SIG-M5 treated with dmso at 0.1 percent for 504 hours (cell line): ENCODE results near the gene CNDP1.
A peak's percentile ranks its signal among the peaks of the same experiment; 100 is the strongest.
"Not testable (repeated sequence)": the region's sequence is repeated elsewhere in the genome, so short reads cannot be mapped to it uniquely, and the experiment has no call there.

Experiments used
- DNase-seq: peaks from one replicate; lab custom pipeline; 2025; ENCODE audit not compliant: unreplicated experiment; lab: John Stamatoyannopoulos, UW

The CNDP1 gene

DNA sequence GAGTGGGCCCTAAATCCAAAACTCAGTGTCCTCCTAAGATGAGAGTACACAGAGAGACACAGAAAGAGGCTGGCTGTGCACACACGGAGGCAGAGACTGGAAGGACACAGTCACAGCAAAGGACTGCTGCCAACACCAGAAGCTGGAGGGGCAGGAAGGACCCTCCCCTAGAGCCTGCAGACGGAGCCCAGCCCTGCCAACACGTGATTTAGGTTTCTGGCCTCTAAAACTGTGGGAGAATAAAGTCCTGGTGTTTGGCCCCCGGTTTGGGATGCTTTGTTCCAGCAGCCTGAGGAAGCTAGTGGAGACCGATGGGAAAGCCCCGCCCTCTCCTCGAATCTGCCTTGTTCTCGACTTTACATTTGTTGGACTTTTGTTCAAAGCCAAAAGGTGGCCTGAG lies 10.6 kb downstream of the CNDP1 start:
- no peak for DNase-seq

DNA sequence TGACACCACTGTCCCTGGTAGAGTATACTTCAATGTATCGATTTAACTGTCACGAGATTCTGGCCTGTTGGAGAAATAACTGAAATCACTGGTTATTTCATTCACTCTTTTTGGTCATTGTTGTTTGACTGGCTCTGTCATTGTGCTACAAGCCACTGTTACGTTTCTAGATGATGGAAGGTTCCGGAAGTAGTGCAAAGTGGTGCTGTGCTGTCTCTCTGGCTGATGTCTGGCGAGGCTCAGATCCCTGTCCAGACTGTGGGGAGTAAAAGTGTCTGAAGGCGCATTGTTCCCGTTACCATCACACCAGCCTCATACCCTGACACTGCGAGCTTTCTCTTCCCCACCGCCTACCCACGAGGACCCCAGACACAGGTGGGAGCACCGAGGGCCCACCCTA lies 11.7 kb downstream of the CNDP1 start:
- DNase-seq, result no peak

DNA sequence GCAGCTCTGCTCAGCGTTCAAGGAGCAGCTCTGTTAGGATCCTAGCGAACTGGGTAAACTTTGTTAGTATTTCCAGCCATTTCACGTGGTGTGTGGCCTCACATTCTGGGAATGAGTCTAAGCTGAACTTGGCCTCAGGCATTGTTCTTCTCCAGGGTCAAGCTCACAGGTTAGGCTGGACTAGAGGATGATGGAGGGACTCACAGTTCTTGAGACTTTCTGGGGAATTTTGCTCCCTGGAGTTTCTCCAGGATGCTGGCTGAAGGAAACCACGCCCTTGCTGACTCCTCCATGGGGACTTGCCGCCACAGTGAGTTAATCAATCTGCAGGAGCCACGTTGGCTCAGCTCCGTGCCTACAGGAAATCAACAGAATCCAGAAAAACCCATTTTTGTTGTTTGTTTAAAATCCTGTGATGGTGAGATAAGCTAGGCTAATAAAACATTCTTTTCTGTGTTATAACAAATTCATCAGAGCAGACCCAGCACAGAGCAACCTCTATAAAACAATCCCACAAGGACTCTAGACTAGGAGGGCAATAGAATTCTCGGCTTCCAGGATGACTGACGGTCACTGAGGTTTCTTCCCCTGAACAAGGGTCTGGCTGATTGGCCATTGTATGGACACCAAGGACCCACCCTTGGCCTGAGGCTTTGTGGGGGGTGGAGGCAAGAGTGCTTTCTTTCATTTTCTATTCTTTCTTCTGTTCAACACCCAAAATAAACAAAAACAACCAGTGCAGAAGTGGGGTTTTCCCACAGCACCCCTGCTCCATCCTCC lies 12.6 kb downstream of the CNDP1 start:
- DNase-seq, result no peak

DNA sequence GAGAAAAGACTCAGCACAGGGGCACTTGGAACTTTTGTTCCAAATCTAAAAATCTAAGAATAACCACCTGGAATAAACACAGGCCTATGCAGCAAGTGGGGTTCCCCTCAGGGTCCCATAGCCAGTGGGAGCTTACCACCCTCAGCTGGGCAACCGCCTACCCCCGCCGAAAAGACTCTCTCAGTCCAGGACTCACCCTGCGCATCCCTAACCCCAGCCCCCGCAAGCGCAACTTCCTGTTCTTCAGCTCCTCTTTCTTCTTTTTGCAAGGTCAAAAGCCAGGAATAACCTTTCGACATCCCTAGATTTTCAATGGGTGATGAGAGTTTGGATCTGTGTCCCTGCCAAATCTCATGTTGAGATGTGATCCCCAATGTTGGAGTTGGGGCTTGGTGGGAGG lies 13.6 kb downstream of the CNDP1 start:
- no peak for DNase-seq

DNA sequence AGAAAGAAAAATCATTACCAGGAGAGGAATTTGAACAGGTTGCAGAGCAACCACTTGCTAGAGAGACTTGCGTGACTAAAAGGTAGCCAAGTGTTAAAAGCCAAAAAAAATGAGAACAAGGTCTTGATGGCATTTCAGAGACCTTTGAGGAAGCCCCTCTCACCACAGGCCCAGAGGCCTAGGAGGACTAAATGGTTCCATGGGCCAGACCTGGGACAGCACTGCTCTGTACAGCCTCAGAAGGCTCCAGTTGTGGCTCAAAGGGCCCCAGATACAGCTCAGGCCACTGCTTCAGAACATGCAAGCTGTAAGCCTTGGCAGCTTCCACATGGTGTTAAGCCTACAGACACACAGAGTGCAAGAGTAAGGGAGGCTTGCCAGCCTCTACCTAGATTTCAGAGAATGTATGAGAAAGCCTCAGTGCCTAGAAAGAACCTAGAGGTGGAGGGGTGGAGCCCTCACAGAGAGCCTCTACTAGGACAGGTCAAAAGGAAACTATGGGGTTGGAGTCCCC lies 15.3 kb downstream of the CNDP1 start:
- no peak for DNase-seq

DNA sequence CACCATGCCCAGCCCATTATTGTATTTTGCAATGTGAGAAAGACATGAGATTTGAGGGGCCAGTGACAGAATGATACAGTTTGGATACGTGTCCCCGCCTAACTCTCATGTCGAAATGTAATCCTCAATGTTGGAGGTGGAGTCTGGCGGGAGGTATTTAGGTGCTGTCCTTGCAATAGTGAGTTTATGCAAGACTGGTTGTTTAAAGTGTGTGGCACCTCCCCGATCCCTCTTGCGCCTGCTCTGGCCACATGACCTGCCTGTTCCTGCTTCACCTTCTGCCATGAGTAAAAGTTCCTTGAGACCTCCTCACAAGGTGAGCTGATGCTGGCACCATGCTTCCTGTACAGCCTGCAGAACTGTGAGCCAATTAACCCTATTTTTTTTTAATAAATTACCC lies 16.6 kb downstream of the CNDP1 start:
- no peak for DNase-seq

DNA sequence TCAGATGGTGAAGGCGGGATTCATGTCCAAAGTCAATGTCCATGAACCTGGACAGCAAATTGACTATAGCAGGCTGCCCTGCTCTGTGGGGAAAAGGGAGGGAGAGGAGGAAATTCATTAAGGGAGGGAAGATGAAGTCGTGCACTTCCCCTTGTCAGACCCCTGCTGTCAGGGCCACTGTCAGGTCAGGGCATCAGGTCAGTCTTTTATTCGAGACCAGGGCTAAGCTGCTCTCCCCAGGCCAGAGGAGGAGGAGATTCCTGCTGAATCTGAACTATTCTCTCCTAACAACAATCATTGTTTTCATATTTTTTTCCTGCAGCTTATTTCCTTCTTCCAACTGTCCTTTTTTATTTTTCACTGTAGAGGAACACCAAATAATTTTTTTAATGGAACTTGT lies 17.2 kb downstream of the CNDP1 start:
- DNase-seq, result no peak

DNA sequence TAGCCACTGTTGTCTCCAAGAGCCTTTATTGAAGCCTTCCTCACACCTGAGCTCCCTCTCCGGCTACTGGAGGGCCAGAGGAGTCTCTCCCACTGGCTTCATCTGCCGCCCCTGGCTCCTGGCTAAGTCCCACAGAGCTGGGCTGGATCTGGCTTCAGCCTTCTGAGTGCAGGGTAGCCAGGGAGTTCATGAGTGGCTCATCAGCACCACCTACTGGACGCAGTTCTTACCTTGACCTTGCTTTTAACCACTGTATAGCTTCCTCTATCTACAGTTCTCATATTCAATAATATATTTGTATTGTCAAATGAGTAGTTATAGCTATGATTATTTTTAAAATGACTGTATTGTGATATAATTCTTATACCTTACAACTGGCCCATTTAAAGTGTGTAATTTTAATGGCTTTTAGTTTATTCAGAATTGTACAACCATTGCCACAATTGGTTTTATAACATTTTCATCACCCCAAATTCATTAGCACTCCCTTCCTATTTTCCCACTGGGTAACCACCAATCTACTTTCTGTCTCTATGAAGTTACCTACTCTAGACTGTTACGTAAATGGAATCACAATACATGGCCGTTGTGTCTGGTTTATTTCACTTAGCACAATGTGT lies 17.7 kb downstream of the CNDP1 start:
- DNase-seq, result peak; percentile 84

DNA sequence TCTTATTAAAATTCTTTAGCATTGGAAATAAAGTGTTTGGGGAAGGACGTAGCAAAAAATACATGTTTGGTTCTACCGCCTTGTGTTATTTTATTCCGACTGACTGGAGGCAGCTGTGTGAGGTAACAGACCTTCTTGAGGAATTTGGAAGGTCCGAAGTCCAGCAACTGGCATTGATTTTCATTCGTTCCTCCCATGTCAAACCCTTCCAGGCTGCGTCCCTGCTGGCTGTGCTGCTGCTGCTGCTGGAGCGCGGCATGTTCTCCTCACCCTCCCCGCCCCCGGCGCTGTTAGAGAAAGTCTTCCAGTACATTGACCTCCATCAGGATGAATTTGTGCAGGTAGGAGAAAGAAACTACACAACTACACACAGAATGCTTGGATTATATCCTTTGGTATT lies 21.8 kb downstream of the CNDP1 start:
- DNase-seq, result no peak

DNA sequence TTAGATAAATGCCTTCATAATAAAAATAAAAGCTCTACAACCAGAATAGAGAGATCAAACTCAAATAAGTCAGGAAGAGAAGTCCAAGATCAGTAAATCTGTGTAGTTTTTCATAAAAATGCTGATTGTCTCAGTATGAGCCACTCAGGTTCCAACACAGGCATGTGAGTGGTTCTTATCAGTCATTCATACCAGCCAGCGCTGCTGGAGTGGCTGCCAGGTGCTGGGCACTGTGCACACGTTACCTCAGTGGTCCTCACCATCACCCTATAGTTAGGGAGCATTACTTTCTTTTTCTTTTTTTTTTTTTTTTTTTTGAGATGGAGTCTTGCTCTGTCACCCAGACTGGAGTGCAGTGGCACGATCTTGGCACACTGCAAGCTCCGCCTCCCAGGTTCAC lies 23.8 kb downstream of the CNDP1 start:
- DNase-seq, result no peak

DNA sequence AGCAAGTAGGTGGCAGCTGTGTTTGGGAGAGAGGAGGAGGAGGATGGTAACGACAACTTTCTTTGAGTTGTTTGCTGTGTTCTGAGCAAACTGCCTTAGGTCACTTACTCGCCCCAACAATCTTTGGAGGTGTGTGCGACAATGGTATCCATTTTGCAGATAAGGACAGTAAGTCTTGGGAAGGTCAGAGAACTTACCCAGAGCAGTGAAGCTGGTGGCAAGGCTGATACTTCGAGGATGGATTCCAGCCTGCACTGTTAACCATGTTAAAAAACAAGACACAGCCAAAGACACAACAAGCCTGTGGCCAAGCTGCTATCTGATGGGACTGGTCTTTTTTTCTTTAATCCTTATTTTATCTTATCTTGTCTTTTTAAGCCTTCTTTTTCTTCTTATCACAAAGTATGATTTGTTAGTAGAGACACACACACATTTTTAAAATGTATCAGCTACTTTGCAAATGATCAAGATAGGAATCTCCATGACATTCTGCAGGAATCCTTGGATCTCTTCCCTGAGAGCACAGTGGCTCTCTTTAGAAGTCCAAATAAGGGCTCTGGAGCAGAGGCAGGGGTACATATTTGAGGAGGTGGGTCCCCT lies 27.9 kb downstream of the CNDP1 start:
- DNase-seq, result no peak

DNA sequence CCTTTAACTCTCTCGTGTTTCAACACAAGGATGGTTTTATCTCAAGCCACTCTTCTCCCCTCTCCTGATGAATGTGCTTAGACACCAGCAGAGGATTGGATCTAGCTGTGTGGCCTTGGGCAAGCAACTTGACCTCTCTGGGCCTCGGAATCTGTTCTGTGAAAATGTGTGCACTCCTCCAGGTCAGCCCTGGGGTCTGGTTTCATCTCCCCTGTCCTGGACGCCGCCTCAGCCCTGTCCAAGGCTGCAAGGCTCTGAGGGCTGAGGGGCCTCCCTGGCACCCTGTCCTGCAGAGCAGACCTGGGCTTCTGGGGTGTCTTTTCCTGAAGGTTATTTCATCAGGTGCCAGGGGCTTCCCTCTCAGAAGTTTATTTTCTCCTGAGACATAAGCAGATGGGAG lies 28.5 kb downstream of the CNDP1 start:
- DNase-seq, result no peak

DNA sequence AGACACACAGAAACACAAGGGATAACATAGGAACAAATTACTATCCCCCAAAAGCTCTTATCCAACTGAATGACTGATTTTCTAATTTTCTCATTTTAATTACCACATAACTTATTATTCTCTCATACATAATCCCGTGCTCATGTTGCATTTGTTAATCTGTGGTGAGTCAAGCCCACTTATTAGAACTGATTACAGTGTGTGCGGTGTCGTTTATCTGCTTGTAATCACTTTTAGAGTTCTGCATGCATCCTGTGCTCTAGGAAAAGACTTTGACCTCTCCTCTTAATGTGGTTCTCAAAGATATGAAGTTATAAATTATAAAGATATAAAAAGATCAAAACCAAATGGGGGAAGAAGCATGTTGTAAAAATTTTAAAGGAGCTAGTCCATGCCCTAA lies 29.7 kb downstream of the CNDP1 start:
- DNase-seq, result no peak

DNA sequence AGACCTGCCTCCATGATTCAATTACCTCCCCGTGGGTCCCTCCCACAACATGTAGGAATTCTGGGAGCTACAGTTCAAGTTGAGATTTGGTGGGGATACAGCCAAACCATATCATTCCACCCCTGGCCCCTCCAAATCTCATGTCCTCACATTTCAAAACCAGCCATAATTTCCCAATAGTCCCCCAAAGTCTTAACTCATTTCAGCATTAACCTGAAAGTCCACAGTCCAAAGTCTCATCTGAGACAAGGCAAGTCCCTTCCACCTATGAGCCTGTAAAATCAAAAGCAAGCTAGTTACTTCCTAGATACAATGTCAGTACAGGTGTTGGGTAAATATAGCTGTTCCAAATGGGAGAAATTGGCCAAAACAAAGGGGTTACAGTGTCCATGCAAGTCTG lies 30.9 kb downstream of the CNDP1 start:
- DNase-seq, result not testable (repeated sequence)

DNA sequence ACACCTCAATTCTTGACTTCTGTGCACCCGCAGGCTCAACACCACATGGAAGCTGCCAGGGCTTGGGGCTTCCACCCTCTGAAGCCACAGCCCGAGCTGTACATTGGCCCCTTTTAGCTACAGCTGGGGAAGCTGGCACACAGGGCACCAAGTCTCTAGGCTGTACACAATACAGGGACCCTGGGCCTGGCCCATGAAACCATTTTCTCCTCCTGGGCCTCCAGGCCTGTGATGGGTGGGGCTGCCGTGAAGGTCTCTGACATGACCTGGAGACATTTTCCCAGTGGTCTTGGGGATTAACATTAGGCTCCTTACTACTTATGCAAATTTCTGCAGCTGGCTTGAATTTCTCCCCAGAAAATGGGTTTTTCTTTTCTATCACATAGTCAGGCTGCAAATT lies 31.7 kb downstream of the CNDP1 start:
- not testable (repeated sequence) for DNase-seq

DNA sequence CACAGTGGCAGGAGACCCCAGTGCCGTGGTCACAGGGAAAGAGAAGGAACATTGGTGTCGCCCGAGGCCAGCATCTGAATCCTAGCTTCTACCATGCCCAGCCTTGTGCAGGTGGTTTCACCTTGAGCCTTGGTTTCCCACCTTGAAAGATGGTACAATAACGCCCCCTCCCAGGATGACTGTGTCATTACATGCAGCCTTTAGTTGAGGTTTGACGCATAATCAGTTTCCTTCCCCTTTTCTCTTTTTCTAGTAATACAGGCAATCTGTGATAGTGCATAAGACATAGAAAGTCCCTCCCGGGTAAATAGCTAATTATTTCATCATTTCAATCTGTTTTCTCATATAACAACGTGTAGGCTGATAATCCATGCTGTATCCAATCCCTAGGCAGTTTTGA lies 33.5 kb downstream of the CNDP1 start:
- DNase-seq, result no peak

DNA sequence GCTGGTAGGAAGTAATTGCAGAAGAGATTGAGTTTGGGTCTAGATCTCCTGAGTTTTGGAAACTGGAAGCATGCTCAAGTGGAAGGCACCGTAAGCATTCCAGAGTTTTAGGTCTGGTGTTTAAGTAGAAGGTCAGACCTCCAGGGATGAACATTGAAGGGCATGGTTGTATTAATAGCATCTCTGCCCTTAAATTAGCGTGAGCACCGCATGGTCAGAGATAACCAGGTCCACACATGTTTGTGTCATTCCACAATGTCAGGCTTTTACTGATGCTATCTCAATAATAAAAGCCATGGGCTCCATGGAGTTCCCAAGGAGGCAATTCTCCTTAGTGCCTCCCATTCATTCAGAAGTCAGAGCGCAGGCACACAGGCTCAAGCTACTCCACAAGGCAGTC lies 35.1 kb downstream of the CNDP1 start:
- no peak for DNase-seq

DNA sequence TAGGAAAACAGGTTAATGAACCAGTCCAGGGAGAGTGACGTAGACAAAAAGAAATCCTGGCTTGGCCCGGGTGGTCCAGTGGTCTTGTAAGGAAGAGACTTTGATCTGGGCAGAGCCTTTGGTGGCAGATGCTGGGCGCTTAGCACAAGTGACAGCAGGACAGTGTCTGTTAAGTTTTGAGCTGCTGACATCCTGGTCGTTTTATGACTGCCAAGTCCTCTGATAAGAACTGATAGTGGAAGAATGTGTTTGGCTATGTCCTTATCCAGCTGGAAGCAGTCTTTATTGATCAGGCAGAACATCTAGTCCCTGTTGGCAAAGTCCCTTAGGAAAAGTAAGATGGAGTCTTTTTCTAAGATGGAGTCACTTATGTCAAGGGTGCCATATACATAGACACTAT lies 36.0 kb downstream of the CNDP1 start:
- no peak for DNase-seq

DNA sequence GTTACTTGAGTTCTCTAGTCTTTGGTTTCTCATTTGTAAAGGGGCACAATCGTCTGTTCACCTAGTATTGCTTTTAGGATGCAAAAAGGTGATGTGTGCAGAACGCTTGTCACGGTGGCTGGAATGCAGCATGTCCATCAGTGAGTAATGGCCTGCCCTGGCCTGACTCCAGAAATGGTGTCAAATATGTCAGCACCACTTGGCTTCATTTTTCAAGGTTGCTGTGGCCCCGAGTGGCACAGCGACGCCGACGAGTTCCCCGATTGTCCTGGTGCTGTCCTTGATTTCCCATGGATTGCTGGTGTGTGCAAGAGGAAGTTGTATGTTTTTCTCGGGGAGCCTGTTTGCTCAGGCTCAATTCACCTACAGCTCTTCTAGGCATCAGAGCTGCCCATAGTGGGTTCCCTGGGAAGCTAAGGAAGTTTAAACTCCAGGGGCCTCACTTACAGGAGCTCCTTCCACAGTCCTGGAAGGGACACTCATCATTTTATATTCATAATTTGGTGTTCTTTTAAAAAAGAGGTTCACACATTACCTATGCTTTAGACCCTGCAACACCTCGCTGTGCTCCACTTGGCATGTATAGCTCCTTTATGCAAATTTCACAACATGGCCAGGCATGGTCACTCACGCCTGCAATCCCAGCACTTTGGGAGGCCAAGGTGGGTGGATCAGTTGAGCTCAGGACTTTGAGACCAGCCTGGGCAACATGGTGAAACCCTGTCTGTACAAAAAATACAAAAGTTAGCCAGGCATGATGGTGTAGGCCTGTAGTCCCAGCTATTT lies 37.8 kb downstream of the CNDP1 start:
- no peak for DNase-seq

DNA sequence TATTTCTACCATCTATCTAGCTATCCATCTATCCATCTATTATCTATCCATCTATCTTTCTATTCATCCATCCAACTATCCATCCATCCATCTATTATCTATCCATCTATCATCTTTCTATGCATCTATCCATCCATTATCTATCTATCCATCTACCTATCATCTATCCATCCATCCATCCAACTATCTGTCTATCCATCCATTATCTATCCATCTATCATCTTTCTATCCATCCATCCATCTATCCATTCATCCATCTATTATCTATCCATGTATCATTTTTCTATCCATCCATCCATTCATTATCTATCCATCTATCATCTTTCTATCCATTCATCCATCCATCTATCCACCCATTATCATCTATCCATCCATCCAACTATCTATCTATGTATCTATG lies 38.8 kb downstream of the CNDP1 start:
- no peak for DNase-seq

DNA sequence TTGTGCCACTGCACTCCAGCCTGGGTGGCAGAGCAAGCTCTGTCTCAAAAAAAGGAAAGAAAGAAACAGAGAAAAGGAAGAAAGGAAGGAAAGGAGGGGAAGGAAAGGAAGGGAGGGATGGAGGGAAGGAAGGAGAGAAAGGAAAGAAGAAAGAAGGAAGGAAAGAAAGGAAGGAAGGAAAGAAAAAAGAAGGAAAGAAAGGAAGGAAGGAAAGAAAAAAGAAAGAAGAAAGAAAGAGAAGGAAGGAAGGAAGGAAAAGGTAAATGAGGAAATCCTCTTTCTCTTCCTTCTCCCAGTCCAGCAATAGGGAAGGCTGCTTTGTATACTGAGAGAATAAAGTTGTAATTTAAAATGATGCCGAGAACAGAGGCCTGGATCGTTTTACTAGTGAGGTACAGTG lies 40.6 kb downstream of the CNDP1 start:
- DNase-seq, result no peak

DNA sequence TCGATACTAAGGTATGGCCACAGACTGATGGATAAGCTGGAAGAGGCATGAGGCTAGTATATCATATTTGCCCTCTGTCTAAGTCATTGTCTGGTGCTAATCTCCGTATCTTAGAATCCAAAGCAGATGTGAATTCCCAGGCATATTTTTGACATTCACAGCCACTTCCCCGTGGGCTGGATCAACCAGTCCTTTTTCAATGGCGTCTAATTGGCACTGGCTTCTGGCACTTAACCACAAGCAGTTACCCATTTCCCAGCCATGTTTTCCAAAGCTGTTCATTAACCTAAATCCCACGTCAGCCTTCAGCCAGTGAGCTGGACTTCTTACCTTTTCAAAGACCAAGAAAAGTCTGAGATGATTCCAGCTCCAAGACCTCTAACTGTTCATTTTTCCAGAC lies 42.7 kb downstream of the CNDP1 start:
- DNase-seq, result no peak
